Inflammatory macrophage treated with lipopolysaccharide for 1 hour (primary cell): ENCODE results near the gene GNAO1.
A peak's percentile ranks its signal among the peaks of the same experiment; 100 is the strongest.

ENCODE experiments used
- DNase-seq, 2 donors: peaks; one replicate each; pipeline ENCODE4 v3.0.0-alpha.2; 2020 to 2022

Gene GNAO1

GRCh38 chr16:56244612-56245011, 53.3 kb downstream of the GNAO1 start:
- no peak for DNase-seq

DNA sequence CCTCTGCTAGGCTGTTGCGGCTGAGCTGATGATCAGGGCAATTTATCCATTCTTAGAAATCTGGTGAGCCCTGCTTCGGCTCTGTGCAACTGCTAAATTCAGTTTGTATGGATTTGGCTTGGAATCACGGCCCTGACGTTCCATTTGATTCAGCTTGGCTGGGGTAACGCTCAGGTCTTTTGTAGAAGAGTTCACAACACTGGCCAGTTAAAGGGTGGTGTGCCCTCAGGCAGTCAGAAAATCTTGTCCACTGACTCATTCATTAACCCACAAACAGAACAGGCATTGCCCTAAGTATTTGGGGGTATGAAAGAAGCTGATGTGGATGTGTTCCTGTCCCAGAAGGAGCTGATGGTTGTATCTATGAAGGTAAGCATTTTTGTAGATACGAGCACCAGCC, 53.9 kb downstream of the GNAO1 start:
- DNase-seq, result no peak

DNA sequence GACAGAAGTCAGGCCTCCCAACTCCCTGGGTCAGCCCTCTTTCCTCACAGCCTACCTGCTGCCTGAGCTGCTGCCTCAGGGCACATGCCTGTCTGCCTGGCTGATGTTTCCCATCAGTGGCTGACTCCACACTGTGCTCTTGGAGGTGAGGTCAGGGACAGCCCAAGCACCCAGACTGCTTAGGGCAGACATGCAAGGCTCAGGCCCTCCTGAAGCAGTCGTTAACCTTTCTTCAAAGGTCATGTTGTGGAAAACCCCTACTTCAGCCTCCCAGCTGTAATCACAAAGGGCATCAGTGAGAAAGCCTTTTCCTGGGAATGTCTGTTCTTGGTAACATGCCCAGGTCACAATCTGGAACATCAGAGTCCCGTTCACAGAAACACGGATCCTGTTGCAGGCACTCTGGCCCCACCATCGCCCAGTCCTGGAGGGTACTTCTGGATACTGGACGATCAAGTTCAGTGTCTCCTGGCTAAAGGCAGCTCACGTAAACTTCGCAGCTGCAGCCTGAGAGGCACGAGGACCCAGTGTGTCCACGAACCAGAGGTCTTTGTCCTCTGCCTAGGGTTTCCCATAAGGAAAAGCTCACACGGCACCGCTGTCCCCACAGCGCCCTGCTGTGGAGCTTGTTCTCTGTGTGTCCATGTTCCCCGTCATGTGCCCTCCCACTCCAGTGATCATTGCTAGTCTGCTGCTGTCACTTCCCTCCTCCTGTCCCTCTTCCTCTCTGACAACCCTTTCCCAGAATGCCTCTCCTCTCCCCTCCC, 54.9 kb downstream of the GNAO1 start:
- peak in 1 of 2 donors; percentile 2 for DNase-seq

DNA sequence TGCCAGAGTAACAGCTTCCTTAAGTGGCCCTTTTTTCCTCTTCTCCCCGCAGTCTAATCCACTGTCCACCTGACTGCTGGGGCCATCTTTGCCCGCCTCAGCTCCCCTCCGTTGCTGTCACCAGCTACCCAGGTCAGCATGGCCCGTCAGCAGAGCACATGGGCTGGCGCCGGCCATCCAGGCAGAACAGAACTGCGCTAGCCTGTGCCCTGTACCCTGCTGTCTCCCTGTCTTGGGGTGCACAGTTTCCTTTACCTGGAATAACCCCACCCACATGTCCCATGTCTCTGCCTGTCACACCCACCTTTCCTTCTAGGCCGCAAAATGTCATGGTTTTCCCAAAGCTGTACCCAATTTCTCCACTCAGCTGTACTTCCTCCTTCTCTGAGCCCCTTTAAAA, 55.7 kb downstream of the GNAO1 start:
- peak; percentile 2 to 29 for DNase-seq

- no peak for DNase-seq
Observed at GRCh38 chr16:56247808-56248207, 56.5 kb downstream of the GNAO1 start.

- no peak for DNase-seq
Observed at GRCh38 chr16:56252835-56253234, 61.5 kb downstream of the GNAO1 start.

DNA sequence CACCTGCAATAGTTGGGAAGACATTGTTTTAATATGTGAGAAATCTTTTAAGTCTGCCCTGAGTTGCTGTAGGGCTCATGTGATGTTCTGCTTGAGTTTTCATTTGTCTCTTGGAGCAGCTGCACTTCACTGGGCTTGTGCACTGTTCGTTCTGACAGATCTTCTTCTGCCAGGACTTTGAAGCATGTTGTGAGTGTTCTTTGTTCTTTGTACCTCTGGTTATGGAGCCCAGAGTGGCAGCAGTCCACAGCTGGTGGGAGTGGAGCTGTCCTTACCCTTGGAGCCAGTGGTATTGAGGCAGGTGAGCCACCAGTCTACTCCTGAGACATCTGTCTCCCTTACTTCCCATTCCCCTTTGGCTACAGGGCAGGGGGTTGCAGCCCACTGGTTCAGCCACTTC, 64.6 kb downstream of the GNAO1 start:
- DNase-seq, result no peak

DNA sequence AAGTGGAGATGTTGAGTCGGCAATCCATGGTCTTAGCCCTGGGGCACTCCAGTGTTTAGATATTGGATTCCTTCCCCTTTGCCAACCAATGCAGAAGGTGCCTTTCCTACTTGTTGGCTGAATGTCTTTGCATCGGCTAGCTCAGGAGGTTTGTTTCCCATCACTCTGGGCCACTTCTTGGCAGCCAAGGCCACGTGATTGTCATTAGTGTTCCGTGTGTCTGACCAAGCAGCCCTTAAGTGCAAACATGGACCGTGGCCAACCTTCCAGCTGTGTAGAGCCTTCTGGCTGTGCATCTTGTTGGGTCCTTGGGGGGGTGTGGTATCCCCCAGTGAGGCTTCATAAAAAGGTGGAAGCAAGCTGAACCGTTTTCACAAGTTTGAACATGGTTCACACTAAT, 66.0 kb downstream of the GNAO1 start:
- no peak for DNase-seq

DNA sequence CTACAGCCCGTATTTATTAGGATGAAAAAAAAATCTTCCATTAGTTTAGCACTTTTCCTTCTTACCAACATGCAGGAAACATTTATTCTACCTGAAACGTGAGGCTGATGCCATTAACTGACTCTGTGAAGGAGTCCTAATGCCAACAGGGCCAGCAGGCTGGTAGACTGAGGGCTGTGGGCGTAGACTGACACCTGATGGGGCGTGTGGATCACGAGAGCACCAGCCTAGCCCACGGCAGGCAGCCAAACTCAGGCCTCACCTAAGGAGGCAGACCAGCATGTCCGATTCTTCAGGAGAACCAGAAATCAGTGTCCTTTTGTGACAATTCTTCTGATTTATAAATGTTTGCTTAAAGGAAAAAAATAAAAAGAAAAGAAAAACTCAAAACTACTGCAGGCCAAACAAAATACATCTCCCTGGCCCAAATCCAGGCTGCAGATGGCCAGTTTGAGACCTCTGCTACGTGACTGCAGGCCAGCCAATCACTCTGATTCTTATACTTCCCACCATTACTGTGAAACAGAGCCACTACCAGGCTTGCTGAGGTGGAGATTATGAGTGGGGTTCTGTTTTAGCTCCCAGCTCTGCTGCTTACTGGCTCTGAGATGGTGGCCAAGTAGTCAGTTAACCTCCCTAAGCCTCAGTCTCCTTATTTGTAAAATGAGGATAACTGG, 66.5 kb downstream of the GNAO1 start:
- DNase-seq, result no peak

DNA sequence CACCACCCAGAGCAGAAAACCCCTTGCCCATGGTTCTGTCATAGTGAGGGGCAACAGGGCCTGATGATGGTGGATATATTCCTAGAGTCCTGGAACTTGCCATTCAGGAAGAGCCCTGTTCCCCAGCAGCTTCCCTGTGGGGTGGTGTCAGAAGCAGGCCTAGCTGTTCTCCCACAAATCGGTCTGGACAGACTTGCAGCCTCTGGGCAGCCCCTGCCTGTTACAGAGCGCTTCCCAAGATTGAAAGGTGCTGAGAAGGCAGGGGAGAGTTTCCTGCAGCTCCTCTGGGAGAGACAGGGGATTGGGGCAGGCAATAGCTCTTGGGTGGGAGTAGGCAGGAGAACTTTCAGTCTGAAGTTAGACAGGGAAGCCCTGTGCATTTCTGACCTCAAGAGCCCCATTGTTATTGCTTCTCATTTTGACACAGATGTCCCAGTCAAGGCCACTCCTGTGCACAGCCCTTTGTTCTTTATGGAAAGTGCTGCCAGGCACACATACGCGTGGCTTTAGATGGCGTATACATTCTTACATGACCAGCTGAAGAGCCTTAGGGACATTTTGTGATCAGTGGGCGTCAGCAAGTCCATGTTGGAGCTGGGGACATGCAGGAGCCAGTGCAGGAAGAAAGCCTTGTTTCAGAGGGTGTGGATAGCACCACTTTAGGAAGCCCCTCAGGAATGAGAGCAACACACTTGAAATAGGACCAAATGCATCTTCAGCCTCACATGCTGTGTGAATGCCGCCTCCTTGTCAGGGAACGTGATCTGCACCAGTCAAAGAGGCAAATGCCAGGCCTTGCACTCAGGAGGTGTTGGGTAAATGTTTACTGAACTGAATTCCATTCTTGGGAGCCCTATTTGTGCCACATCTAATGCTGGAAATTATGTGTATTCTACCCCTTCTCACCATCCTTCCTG, 67.5 kb downstream of the GNAO1 start:
- no peak for DNase-seq

DNA sequence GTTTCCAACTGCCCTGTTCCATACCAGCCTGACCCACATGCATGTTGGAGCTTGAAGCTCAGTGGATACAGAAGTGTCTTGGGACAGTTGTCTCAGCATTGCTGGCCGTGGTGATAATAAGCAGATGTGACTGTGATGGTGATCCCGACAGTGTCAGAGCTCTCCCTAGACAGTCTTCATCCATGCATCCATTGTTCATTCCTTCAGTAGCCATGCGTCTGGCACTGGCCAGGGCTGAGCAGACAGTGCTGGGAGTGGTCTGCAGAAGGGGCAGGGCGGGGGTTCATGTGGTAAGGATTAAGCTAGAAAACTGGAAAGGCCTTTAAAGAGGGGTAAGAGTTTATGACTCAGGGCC, 68.1 kb downstream of the GNAO1 start:
- no peak for DNase-seq

DNA sequence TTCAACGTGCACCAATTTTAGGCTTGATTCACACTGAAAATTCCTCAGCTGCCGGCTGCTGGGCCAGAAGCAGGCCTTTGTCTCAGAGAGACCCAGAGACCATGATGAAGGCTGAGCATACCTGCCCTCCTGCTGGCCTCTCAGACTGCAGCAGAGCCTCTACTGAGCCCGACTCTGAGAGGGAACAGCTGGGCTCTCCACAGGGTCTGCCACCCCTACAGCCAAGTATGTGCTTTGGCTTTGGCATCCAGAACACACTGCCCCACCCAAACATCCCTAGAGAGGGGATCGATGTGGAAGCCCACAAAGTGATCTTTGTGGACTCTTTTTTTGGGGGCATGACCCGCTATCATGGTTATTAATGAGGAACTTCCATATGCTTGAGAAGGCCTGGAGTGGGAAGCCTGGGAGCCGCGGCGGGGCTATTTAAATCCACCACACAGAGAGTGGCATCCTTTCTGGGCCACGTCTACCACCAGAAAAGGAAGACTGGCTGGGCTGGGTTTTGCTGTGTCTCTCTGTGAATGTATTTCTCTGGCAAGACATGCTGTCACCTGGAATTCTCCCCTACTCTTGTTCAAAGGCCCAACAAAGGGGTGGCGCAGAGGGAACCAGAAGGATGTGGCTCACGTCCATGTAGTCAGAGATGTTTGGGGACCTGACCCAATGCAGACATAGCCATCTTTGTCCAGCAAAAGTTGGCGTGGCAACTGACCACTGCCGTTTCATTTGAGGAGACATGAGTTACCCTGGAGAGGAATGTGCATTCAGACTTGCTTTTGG, 69.3 kb downstream of the GNAO1 start:
- DNase-seq, result no peak

GRCh38 chr16:56261656-56262055, 70.4 kb downstream of the GNAO1 start:
- no peak for DNase-seq

GRCh38 chr16:56262148-56262547, 70.9 kb downstream of the GNAO1 start:
- no peak for DNase-seq

GRCh38 chr16:56262551-56263245, 71.4 kb downstream of the GNAO1 start:
- DNase-seq, result no peak

- DNase-seq, result no peak
Observed at GRCh38 chr16:56263711-56264608, 72.7 kb downstream of the GNAO1 start.

DNA sequence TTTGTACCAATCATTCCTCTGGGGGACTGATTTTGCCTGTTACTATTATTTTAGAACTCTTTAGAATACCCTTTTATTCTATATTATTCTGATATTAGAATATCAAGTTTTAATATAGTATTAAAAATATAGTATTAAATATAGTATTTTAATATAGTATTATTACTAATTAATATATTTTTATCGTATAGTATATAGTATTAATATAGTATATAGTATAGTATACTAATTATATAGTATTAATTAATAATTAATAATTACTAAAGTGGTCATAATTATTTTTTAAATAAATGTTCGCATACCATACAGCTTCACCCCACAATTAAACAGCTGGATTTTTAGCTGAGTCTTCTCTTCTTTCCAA, 73.3 kb downstream of the GNAO1 start:
- DNase-seq, result no peak

DNA sequence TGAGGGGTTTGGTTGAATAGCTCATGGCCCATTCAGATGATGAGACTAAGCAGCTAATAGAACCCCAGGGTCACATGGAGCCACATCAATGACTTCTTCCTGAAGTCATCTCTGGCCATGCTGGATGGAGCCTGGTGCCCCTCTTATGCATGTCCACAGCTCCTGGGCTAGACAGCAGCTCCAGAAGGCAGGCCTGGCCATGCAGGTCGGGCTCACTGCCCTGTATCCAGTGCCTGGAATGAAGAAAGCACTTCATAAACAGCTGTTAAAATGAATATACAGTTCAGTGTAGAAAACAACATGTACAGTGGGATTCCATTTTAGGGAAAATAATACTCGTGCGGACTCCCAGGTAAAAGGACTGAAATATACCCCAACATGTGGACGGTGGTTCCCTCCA, 73.9 kb downstream of the GNAO1 start:
- DNase-seq, result no peak

DNA sequence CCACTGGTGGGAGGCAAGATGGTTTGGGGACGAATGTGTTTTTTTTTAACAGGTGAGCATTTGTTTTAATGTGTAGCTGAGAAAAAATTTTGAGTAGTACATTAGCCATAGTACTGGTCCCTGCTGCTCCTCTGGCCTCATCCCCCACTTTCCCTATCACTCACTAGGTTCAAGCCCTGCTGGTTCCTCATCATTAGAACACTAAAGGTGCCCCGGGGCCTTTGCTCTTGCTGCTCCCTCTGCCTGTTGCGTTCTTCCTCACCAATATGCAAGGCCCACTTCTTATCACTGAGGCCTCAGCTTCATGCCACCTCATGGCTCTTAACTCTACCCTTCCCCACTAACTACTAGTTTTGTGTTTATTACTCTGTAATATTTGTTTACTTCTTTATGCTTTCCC, 74.5 kb downstream of the GNAO1 start:
- no peak for DNase-seq

DNA sequence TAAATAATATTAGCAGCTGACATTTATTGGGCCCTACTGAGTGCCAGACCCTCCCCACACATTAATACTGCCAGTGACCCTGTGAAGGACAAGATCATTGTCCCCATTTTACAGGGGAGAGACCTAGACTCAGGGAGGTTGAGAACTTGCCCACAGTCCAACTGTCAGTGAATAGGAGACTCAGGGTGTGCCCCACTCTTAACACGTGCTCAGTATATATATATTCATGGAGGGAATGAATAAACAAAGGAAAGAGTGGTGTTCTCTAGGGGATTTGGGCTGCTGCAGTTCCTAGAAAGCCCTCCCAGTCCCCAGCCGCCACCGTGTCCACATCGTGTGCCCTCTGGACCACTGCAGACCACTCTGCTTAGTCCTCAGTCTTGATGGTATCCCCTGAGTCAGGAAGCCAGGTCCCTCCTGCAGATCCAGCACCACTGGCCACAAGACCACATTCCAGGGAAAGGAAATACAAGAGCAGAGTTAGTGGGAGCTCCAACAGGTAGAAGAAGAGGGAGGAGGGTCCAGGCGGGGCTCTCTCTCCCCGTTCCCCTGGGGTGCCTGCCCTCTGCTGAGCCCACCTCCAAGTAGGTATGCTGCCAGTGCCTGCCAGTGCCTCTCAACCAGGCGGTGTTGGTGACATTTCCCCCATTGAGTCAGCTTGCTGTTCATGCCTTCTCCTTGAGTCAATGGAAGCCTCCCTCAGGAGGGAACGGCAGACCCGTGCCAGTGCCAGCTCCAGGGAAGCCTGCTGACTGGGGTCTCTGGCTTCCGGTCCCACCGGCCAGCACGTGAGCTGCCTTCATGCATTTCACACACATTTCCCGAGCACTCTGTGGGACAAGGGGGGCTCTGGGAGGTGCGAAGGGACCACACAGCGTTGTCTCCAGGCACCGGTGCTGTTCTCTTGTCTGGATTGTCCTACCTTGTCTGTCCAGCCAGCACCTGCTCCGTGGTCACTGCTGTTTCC, 75.6 kb downstream of the GNAO1 start:
- DNase-seq, result no peak
